Nephron (organoid): ENCODE measurements around the gene NEMP2.
A peak's percentile ranks its signal among the peaks of the same experiment; 100 is the strongest.
"Not testable (repeated sequence)": the region's sequence is repeated elsewhere in the genome, so short reads cannot be mapped to it uniquely, and the experiment has no call there.

Experiments
- H3K27ac Mint-ChIP-seq, 3 experiments: 2 replicates each; pipeline ENCODE4 v1.8.0; 2020; ENCODE audit warnings: mixed read lengths in 3 of 3, mild to moderate bottlenecking in 2 of 3, moderate library complexity in 1 of 3
- H3K27me3 Mint-ChIP-seq: 2 replicates; pipeline ENCODE4 v1.8.0; 2021; ENCODE audit warnings: low read depth, mild to moderate bottlenecking, moderate library complexity, mixed read lengths
- H3K36me3 Mint-ChIP-seq: 2 replicates; pipeline ENCODE4 v1.8.0; 2020; ENCODE audit warnings: low read depth, mixed read lengths
- H3K4me1 Mint-ChIP-seq: 2 replicates; pipeline ENCODE4 v1.8.0; 2020; ENCODE audit warnings: mixed read lengths
- H3K4me3 Mint-ChIP-seq, 3 experiments: 2 replicates each; pipeline ENCODE4 v1.8.0; 2020; ENCODE audit warnings: mild to moderate bottlenecking in 3 of 3, mixed read lengths in 3 of 3, moderate library complexity in 2 of 3
- H3K9me3 Mint-ChIP-seq: 2 replicates; pipeline ENCODE4 v1.8.0; 2020; ENCODE audit warnings: mixed read lengths
- CTCF ChIP-seq, 3 experiments: fragments of 200-600 bp; sonication (generic); IDR thresholded peaks; one replicate each; pipeline ENCODE4 v1.5.0; 2021; ENCODE audit warnings: antibody characterized with exemption in 3 of 3; ENCODE audit not compliant: unreplicated experiment in 3 of 3

The NEMP2 gene

DNA sequence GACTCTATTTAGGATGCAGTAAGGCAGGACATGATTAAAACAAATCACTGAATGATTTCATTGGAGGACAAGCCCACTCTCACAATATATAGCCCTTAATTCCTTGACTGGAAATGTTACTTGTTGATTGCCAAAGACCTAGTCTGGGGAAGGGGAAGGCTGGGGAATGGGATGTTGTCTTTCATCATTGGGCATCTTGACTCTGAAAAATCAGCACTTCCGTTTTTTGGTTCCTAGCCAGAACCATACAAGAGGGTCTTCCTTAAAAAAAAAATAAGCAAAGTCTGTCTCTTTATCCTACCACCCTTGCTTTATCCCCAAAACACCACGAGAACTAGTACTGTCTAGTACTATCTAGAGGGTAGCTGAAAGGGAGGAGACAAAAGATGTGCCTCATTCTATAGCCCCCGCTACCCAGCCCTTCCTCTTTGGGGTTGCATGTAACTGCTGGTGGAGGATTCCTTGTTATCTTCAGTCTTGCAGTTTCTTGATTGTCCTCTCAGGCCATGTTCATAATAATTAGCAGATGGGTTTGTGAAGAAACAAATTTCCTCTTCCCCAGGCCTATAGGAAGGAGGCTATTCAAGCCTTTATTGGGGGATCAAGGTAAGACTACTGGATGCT lies 55.8 kb downstream of the NEMP2 start:
- H3K27ac Mint-ChIP-seq = peak overlapping the region; percentile 85 to 94 (median 89)
- peaks cover 3% of the 10 kb centered on the region for H3K36me3 Mint-ChIP-seq
- no peaks in the 10 kb centered on the region for H3K27me3 Mint-ChIP-seq
- peaks cover 3% of the 10 kb centered on the region for H3K9me3 Mint-ChIP-seq
- H3K4me3 Mint-ChIP-seq = no peak overlapping the region
- no peak for TF ChIP-seq CTCF (IDR thresholded peaks at IDR 0.05; ENCODE audit: unreplicated experiment in 3 of 3)
- peaks cover 14% of the 10 kb centered on the region for H3K4me1 Mint-ChIP-seq

- peak overlapping the region in 1 of 3 experiments; percentile 1 for H3K4me3 Mint-ChIP-seq
- peak overlapping the region; percentile 85 to 94 (median 89) for H3K27ac Mint-ChIP-seq
- peaks cover 8% of the 10 kb centered on the region for H3K36me3 Mint-ChIP-seq
- H3K9me3 Mint-ChIP-seq = peaks cover 8% of the 10 kb centered on the region
- H3K4me1 Mint-ChIP-seq = peaks cover 14% of the 10 kb centered on the region
- TF ChIP-seq CTCF (IDR thresholded peaks at IDR 0.05; ENCODE audit: unreplicated experiment in 3 of 3) = no peak
- no peaks in the 10 kb centered on the region for H3K27me3 Mint-ChIP-seq
Observed at GRCh38 chr2:190477661-190478454, 56.7 kb downstream of the NEMP2 start.

DNA sequence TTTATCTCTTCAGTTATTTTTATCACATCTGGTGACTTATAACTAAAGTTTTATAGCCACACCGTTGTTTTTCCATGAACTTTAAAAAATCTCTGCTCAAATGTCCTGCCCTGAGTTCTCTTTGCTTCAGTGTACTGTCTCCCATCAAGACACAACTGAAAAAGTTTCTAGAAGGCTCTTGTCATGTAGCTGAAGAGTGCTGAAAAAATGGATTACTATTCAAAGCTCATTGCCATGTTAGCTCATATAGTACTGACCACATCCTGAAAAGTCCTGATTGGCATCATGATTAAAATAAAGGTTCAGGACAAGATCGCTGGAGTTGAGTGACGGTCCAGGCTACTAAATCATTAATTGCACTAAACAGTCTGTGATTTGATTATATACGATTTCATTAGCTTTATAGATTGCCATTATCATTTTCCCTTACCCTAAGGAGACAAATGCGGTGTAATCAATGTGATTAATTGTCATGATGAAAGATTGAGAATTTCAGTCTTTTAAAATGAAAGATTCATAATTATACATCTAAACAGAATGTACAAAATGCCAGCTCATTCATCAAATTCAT lies 64.2 kb downstream of the NEMP2 start:
- H3K4me3 Mint-ChIP-seq = peak overlapping the region in 1 of 3 experiments; percentile 32
- peaks cover 42% of the 10 kb centered on the region for H3K4me1 Mint-ChIP-seq
- no peaks in the 10 kb centered on the region for H3K27me3 Mint-ChIP-seq
- peaks cover 19% of the 10 kb centered on the region for H3K9me3 Mint-ChIP-seq
- H3K36me3 Mint-ChIP-seq = peaks cover 17% of the 10 kb centered on the region
- no peak for TF ChIP-seq CTCF (IDR thresholded peaks at IDR 0.05; ENCODE audit: unreplicated experiment in 3 of 3)
- H3K27ac Mint-ChIP-seq = peak overlapping the region; percentile 92 to 99 (median 92)

DNA sequence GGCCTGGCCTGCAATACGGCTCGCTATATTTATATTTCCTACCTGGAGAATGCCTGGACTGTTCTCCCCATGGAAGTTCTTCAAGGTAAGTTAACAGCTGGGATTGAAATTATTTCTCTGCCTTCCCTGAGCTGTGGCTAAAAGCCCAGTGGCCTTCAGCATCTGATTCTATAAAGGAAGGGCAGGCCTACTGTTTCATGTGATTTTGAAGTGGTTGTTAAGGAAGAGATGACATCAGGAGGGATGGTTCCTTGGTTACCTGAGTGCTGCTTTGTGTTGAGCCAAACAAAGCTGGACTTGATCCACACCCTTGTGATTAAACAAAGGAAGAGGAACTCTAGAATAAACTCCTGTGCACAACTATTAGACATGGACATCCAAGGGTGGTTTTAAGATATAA lies 64.8 kb downstream of the NEMP2 start:
- peaks cover 42% of the 10 kb centered on the region for H3K4me1 Mint-ChIP-seq
- H3K27me3 Mint-ChIP-seq = no peaks in the 10 kb centered on the region
- peaks cover 17% of the 10 kb centered on the region for H3K36me3 Mint-ChIP-seq
- peak overlapping the region; percentile 92 to 99 (median 93) for H3K27ac Mint-ChIP-seq
- peaks cover 19% of the 10 kb centered on the region for H3K9me3 Mint-ChIP-seq
- H3K4me3 Mint-ChIP-seq = no peak overlapping the region
- TF ChIP-seq CTCF (IDR thresholded peaks at IDR 0.05; ENCODE audit: unreplicated experiment in 3 of 3) = no peak

DNA sequence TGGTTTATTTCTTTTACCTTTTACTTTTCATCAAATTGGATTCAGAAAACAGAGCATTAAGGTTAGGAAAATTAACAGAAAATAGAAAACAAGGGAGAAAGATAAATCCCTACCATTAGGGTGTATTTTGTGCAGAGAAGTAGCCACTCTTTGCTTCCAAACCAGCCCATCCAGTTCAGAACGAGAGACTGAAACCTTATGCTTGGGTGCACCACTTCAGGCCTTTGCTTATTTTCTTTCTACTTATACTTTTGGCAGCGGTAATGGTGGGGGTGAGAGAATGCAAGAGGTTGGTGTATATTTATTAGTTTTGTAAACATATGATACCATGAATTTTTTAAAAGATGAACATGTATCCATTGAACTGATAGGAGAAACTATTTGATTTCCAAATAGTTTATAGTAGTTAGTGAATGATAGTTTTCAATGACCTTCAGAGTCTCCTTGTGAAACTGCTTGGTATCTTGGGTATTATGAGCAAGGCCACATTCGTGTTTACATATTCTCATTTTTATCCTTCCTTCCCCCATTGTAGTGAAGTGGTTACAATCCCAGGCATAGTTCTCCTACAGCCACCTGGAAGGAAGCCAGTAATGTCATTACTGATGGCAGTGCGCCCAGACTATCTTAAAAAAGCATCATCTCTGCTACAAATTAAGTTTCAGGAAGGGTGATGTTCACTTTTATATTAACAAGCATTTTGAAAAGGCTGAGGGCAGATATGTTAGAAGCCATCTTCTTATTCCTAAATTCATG lies 65.5 kb downstream of the NEMP2 start:
- Mint-ChIP-seq H3K4me1 (peaks cover 42% of the 10 kb centered on the region), H3K36me3 (peaks cover 17% of the 10 kb centered on the region), H3K27me3 (no peaks in the 10 kb centered on the region), H3K27ac (peak overlapping the region; percentile 92 to 99 (median 93)), H3K4me3 (peak overlapping the region in 2 of 3 experiments; percentile 12 to 15), H3K9me3 (peaks cover 19% of the 10 kb centered on the region)
- TF ChIP-seq CTCF (IDR thresholded peaks at IDR 0.05; ENCODE audit: unreplicated experiment in 3 of 3) = no peak

- Mint-ChIP-seq H3K4me1 (peaks cover 42% of the 10 kb centered on the region), H3K9me3 (peaks cover 13% of the 10 kb centered on the region), H3K36me3 (peaks cover 12% of the 10 kb centered on the region), H3K27ac (peak overlapping the region; percentile 92 to 99 (median 93)), H3K4me3 (peak overlapping the region in 2 of 3 experiments; percentile 6 to 7)
- not testable (repeated sequence) for H3K27me3 Mint-ChIP-seq
Observed at GRCh38 chr2:190468354-190468753, 66.2 kb downstream of the NEMP2 start.
